Mesodermal cell (in vitro differentiated cells): Measurements from ENCODE around the gene PCDHGB1.
"Not testable (repeated sequence)": the region's sequence is repeated elsewhere in the genome, so short reads cannot be mapped to it uniquely, and the experiment has no call there.

Source experiments
- H3K27ac ChIP-seq: 2 replicates; pipeline ENCODE4 v1.7.0; 2013; ENCODE audit warnings: mild to moderate bottlenecking, low read depth, low read length, moderate library complexity; ENCODE audit not compliant: severe bottlenecking
- H3K36me3 ChIP-seq: 2 replicates; pipeline ENCODE4 v1.7.1; 2013; ENCODE audit warnings: mild to moderate bottlenecking, low read length, moderate library complexity; ENCODE audit not compliant: control insufficient read depth, insufficient read depth
- H3K4me1 ChIP-seq: one replicate; pipeline ENCODE4 v1.7.1; 2013; ENCODE audit warnings: mild to moderate bottlenecking, low read length; ENCODE audit not compliant: insufficient read depth, control insufficient read depth, poor library complexity, severe bottlenecking
- H3K4me3 ChIP-seq: 2 replicates; pipeline ENCODE4 v1.7.0; 2013; ENCODE audit warnings: low read length, control low read depth, mild to moderate bottlenecking; ENCODE audit not compliant: insufficient read depth, poor library complexity, severe bottlenecking; ENCODE audit errors: extremely low read depth
- H3K9me3 ChIP-seq: 2 replicates; pipeline ENCODE4 v1.7.1; 2013; ENCODE audit warnings: mild to moderate bottlenecking, low read length, moderate library complexity; ENCODE audit not compliant: control insufficient read depth
- WGBS, 2 experiments: methylation state at CpG; one replicate each; pipeline ENCODE4 v1.1.5; 2013; ENCODE audit warnings: missing lambda C conversion rate in 2 of 2; ENCODE audit not compliant: insufficient coverage in 2 of 2; 5-methylcytosine and 5-hydroxymethylcytosine counted together

The PCDHGB1 gene

GRCh38 chr5:141369994-141370848 lies 20.3 kb downstream of the PCDHGB1 start, which contains the start of gene PCDHGB3:
TSS of gene PCDHGB3 (plus strand) at chr5:141370242. CDS start at chr5:141370395, 153 bp downstream.
- Histone ChIP-seq H3K4me3 (no peak within 1 kb of the TSS), H3K9me3 (peaks cover 28% of the 10 kb centered on the region), H3K27ac (no peak within 1 kb of the TSS), H3K4me1 (no peaks in the 10 kb centered on the region), H3K36me3 (no peaks in the 10 kb centered on the region)
- WGBS, 2 experiments: 94% methylated on average over 31 to 32 of the region's 32 CpGs

DNA sequence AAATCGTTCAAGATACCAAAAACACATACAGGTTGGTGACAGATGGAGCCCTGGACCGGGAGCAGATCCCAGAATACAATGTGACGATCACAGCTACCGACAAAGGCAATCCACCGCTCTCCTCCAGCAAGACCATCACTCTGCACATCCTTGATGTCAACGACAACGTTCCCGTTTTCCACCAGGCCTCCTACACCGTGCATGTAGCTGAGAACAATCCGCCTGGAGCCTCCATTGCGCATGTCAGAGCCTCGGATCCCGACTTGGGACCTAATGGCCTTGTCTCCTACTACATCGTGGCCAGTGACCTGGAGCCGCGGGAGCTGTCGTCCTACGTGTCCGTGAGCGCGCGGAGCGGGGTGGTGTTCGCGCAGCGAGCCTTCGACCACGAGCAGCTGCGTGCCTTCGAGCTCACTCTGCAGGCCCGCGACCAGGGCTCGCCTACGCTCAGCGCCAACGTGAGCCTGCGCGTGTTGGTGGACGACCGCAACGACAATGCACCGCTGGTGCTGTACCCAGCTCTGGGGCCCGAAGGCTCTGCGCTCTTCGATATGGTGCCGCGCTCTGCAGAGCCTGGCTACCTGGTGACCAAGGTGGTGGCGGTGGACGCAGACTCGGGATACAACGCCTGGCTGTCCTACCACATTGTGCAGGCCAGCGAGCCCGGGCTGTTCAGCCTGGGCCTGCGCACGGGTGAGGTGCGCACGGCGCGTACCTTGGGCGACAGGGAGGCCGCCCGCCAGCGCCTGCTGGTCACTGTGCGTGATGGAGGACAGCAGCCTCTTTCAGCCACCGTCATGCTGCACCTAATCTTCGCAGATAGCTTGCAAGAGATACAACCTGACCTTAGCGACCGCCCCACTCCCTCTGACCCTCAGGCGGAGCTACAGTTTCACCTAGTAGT lies 21.9 kb downstream of the PCDHGB1 start:
- WGBS, 2 experiments: 96% methylated on average over 66 of the region's 69 CpGs
- H3K36me3 ChIP-seq: no peaks in the 10 kb centered on the region
- H3K27ac ChIP-seq: no peak overlapping the region
- H3K4me1 ChIP-seq: no peaks in the 10 kb centered on the region
- H3K4me3 ChIP-seq: no peak overlapping the region
- peaks cover 16% of the 10 kb centered on the region for H3K9me3 ChIP-seq

DNA sequence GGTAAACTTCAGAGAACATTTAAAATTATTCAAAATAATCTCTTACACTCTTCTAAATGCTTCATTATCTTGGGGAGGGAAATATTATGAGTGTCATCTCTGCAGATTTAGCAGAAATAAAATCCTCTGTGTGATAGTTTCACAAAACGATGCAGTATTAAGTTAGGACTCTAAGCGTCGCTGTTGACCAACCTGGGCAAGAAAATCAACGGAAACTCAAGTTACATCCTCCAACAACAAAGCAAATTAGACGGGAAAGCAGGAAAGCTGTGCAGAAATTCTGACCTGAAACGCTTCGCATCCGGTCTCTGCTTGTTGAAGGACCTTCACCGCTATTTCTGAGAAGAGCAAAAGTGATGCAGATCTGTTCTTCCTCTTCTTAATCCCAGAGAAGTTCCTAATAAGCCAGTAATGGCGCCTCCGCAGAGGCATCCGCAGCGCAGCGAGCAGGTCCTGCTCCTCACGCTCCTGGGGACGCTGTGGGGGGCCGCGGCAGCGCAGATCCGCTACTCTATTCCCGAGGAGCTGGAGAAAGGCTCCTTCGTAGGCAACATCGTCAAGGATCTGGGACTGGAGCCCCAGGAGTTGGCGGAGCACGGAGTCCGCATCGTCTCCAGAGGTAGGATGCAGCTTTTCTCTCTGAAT lies 23.9 kb downstream of the PCDHGB1 start, which contains the start of gene PCDHGA6:
Gene PCDHGA6 (plus strand): TSS at position 219 of the 645 bp plus-strand sequence. CDS start 193 bp downstream, at position 412.
- 93% methylated on average over 26 to 27 of the region's 27 CpGs for WGBS, 2 experiments
- peaks cover 16% of the 10 kb centered on the region for H3K9me3 ChIP-seq

DNA sequence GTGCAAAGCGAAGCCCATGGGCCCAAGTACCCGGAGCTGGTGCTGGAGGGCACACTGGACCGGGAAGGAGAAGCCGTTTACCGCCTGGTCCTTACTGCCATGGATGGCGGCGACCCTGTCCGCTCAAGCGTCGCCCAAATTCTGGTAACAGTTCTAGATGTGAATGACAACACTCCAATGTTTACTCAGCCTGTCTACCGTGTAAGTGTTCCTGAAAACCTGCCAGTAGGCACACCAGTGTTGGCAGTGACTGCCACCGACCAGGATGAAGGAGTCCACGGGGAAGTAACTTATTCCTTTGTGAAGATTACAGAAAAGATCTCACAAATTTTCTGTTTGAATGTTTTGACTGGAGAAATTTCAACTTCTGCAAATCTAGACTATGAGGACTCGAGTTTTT lies 24.7 kb downstream of the PCDHGB1 start:
- no peak overlapping the region for H3K27ac ChIP-seq
- no peaks in the 10 kb centered on the region for H3K4me1 ChIP-seq
- H3K36me3 ChIP-seq: no peaks in the 10 kb centered on the region
- H3K4me3 ChIP-seq: no peak overlapping the region
- WGBS, 2 experiments: 84 to 94% methylated on average over 14 of the region's 14 CpGs
- peaks cover 16% of the 10 kb centered on the region for H3K9me3 ChIP-seq

More for the DNA sequence above, 23.9 kb downstream of the PCDHGB1 start, which contains the start of gene PCDHGA6:
- no peak within 1 kb of the TSS for H3K4me3 ChIP-seq
- H3K4me1 ChIP-seq: no peaks in the 10 kb centered on the region
- H3K27ac ChIP-seq: no peak within 1 kb of the TSS
- no peaks in the 10 kb centered on the region for H3K36me3 ChIP-seq

DNA sequence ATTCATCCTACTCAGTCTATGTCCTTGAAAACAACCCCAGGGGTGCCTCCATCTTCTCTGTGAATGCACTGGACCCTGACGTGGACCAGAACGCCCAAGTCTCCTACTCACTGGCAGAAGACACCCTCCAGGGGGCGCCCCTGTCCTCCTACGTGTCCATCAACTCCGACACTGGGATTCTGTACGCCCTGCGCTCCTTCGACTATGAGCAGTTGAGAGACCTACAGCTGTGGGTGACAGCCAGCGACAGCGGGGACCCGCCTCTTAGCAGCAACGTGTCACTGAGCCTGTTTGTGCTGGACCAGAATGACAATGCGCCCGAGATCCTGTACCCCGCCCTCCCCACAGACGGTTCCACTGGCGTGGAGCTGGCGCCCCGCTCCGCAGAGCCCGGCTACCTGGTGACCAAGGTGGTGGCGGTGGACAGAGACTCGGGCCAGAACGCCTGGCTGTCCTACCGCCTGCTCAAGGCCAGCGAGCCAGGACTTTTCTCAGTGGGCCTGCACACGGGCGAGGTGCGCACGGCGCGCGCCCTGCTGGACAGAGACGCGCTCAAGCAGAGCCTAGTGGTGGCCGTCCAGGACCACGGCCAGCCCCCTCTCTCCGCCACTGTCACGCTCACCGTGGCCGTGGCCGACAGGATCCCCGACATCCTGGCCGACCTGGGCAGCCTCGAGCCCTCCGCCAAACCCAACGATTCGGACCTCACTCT lies 25.7 kb downstream of the PCDHGB1 start:
- H3K27ac ChIP-seq, H3K4me1 ChIP-seq, H3K36me3 ChIP-seq, H3K4me3 ChIP-seq: not testable (repeated sequence)
- 94 to 95% methylated on average over 21 to 30 of the region's 48 CpGs for WGBS, 2 experiments
- H3K9me3 ChIP-seq: peaks cover 16% of the 10 kb centered on the region

GRCh38 chr5:141382469-141383294 lies 32.8 kb downstream of the PCDHGB1 start, which contains the start of gene PCDHGA7:
TSS of gene PCDHGA7 (plus strand) at chr5:141382742. CDS start at chr5:141382900, 158 bp downstream.
- Histone ChIP-seq H3K9me3 (peaks cover 19% of the 10 kb centered on the region), H3K36me3 (no peaks in the 10 kb centered on the region), H3K27ac (no peak within 1 kb of the TSS), H3K4me3 (no peak within 1 kb of the TSS), H3K4me1 (no peaks in the 10 kb centered on the region)
- 94 to 96% methylated on average over 35 to 36 of the region's 37 CpGs for WGBS, 2 experiments

DNA sequence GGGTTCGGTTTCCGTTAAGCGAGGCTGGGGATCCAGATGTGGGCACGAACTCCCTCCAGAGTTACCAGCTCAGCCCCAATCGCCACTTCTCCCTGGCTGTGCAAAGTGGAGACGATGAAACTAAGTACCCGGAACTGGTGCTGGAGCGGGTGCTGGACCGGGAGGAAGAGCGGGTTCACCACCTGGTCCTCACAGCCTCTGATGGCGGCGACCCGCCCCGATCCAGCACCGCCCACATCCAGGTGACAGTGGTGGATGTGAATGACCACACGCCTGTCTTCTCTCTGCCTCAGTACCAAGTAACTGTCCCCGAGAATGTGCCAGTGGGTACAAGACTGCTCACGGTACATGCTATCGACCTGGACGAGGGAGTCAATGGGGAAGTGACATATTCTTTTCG lies 33.4 kb downstream of the PCDHGB1 start:
- no peak overlapping the region for H3K4me3 ChIP-seq
- no peaks in the 10 kb centered on the region for H3K36me3 ChIP-seq
- H3K9me3 ChIP-seq: peaks cover 20% of the 10 kb centered on the region
- H3K4me1 ChIP-seq: no peaks in the 10 kb centered on the region
- no peak overlapping the region for H3K27ac ChIP-seq
- 95 to 98% methylated on average over 14 to 20 of the region's 21 CpGs for WGBS, 2 experiments

GRCh38 chr5:141384471-141385267 lies 34.8 kb downstream of the PCDHGB1 start:
- no peaks in the 10 kb centered on the region for H3K36me3 ChIP-seq
- 94 to 95% methylated on average over 39 to 43 of the region's 43 CpGs for WGBS, 2 experiments
- H3K4me3 ChIP-seq: no peak overlapping the region
- no peaks in the 10 kb centered on the region for H3K4me1 ChIP-seq
- no peak overlapping the region for H3K27ac ChIP-seq
- peaks cover 31% of the 10 kb centered on the region for H3K9me3 ChIP-seq
